Mesenchymal stem cell (in vitro differentiated cells and primary cell): ENCODE measurements around the gene PDZD2.

Experiments used
- DNase-seq: peaks from one replicate; pipeline ENCODE4 v3.0.0-alpha.2; 2013
- H2AFZ ChIP-seq: one replicate; pipeline ENCODE4 v1.6.1; 2013; ENCODE audit warnings: low read depth, mild to moderate bottlenecking, control low read depth, inconsistent platforms, low read length, moderate library complexity
- H2AK5ac ChIP-seq: 2 replicates; pipeline ENCODE4 v1.6.1; 2013; ENCODE audit warnings: low read length, moderate library complexity, mild to moderate bottlenecking, inconsistent platforms; ENCODE audit not compliant: severe bottlenecking
- H2BK120ac ChIP-seq: one replicate; pipeline ENCODE4 v1.6.1; 2013; ENCODE audit warnings: low read depth, mild to moderate bottlenecking, inconsistent platforms, low read length, moderate library complexity
- H2BK12ac ChIP-seq, 2 experiments: one replicate each; pipeline ENCODE4 v1.6.1; 2013; ENCODE audit warnings: inconsistent platforms in 2 of 2, low read length in 2 of 2, mild to moderate bottlenecking in 2 of 2, moderate library complexity in 2 of 2, control low read depth in 1 of 2
- H2BK15ac ChIP-seq: one replicate; pipeline ENCODE4 v1.6.1; 2013; ENCODE audit warnings: mild to moderate bottlenecking, low read depth, inconsistent platforms; ENCODE audit not compliant: poor library complexity, severe bottlenecking
- H2BK5ac ChIP-seq: 2 replicates; pipeline ENCODE4 v1.6.1; 2013; ENCODE audit warnings: low read depth, mild to moderate bottlenecking, low read length, control low read depth, inconsistent platforms; ENCODE audit not compliant: poor library complexity, severe bottlenecking
- H3K14ac ChIP-seq, 2 experiments: one replicate each; pipeline ENCODE4 v1.6.1; 2013; ENCODE audit warnings: inconsistent platforms in 2 of 2, low read length in 2 of 2, control low read depth in 1 of 2, mild to moderate bottlenecking in 1 of 2, moderate library complexity in 1 of 2
- H3K18ac ChIP-seq, 2 experiments: one replicate each; pipeline ENCODE4 v1.6.1; 2013; ENCODE audit warnings: inconsistent platforms in 2 of 2, low read length in 2 of 2, control low read depth in 1 of 2, low read depth in 1 of 2, mild to moderate bottlenecking in 1 of 2
- H3K23ac ChIP-seq, 2 experiments: one replicate each; pipeline ENCODE4 v1.6.1; 2013; ENCODE audit warnings: inconsistent platforms in 2 of 2, low read length in 2 of 2, mild to moderate bottlenecking in 2 of 2, moderate library complexity in 2 of 2, control low read depth in 1 of 2
- H3K27ac ChIP-seq: 2 replicates; pipeline ENCODE4 v1.5.1; 2013; ENCODE audit warnings: mild to moderate bottlenecking, moderate library complexity, low read length, control low read depth, inconsistent platforms; ENCODE audit not compliant: poor library complexity, severe bottlenecking
- H3K27me3 ChIP-seq, 2 experiments: 2 replicates each; pipeline versions ENCODE4 v1.6.1 to v1.7.0; 2013; ENCODE audit warnings: low read length in 2 of 2, mild to moderate bottlenecking in 2 of 2, moderate library complexity in 2 of 2, control low read depth in 1 of 2, inconsistent platforms in 1 of 2; ENCODE audit not compliant: control insufficient read depth in 1 of 2, insufficient read depth in 1 of 2
- H3K36me3 ChIP-seq, 2 experiments: 2 replicates each; pipeline versions ENCODE4 v1.6.1 to v1.7.0; 2013; ENCODE audit warnings: low read length in 2 of 2, control low read depth in 1 of 2, inconsistent platforms in 1 of 2, low read depth in 1 of 2, mild to moderate bottlenecking in 1 of 2; ENCODE audit not compliant: insufficient read depth in 2 of 2, control insufficient read depth in 1 of 2
- H3K4ac ChIP-seq, 2 experiments: one replicate each; pipeline ENCODE4 v1.6.1; 2013; ENCODE audit warnings: inconsistent platforms in 2 of 2, low read length in 2 of 2, mild to moderate bottlenecking in 2 of 2, moderate library complexity in 2 of 2, control low read depth in 1 of 2, low read depth in 1 of 2
- H3K4me1 ChIP-seq: 2 replicates; pipeline ENCODE4 v1.6.1; 2013; ENCODE audit warnings: low read depth, low read length, control low read depth; ENCODE audit not compliant: control insufficient read depth, insufficient read depth
- H3K4me2 ChIP-seq: 2 replicates; pipeline ENCODE4 v1.6.1; 2013; ENCODE audit warnings: low read length, mild to moderate bottlenecking, inconsistent platforms; ENCODE audit not compliant: poor library complexity, severe bottlenecking
- H3K4me3 ChIP-seq, 2 experiments: 2 replicates each; pipeline versions ENCODE4 v1.5.1 to v1.7.0; 2013; ENCODE audit warnings: low read length in 2 of 2, mild to moderate bottlenecking in 2 of 2, control low read depth in 1 of 2, low read depth in 1 of 2; ENCODE audit not compliant: insufficient read depth in 1 of 2
- H3K79me1 ChIP-seq: replicated peaks from 2 replicates; pipeline ENCODE4 v1.6.1; 2013; ENCODE audit warnings: mild to moderate bottlenecking, control low read depth, low read length, inconsistent platforms; ENCODE audit not compliant: poor library complexity, severe bottlenecking
- H3K9ac ChIP-seq: 2 replicates; pipeline ENCODE4 v1.7.0; 2013; ENCODE audit warnings: mild to moderate bottlenecking, low read length, moderate library complexity
- H3K9me3 ChIP-seq: 2 replicates; pipeline ENCODE4 v1.7.0; 2013; ENCODE audit warnings: mild to moderate bottlenecking, low read length; ENCODE audit not compliant: control insufficient read depth
- H4K8ac ChIP-seq: one replicate; pipeline ENCODE4 v1.6.1; 2013; ENCODE audit warnings: inconsistent platforms, mild to moderate bottlenecking, low read length, moderate library complexity
- H4K91ac ChIP-seq: one replicate; pipeline ENCODE4 v1.6.1; 2013; ENCODE audit warnings: mild to moderate bottlenecking, low read length, inconsistent platforms
- WGBS: methylation state at CpG from one replicate; pipeline ENCODE4 v1.1.7; 2013; ENCODE audit warnings: mixed read lengths; 5-methylcytosine and 5-hydroxymethylcytosine counted together

The PDZD2 gene

GRCh38 chr5:32138839-32139493 lies 500.0 kb downstream of the PDZD2 start:
- H2BK15ac ChIP-seq: no peak overlapping the region
- no peak overlapping the region for H3K23ac ChIP-seq
- no peak overlapping the region for H2AK5ac ChIP-seq
- no peak overlapping the region for H3K14ac ChIP-seq
- H3K9ac ChIP-seq: no peak overlapping the region
- H3K36me3 ChIP-seq: peaks cover 15 to 32% of the 10 kb centered on the region in 2 experiments
- DNase-seq: no peak
- no peak overlapping the region for H2BK5ac ChIP-seq
- over 99% methylated on average over 7 of the region's 7 CpGs for WGBS
- H3K27ac ChIP-seq: no peak overlapping the region
- no peak overlapping the region for H2BK120ac ChIP-seq
- no peak overlapping the region for H3K4me2 ChIP-seq
- peaks cover 12% of the 10 kb centered on the region for H3K79me1 ChIP-seq
- H2BK12ac ChIP-seq: no peak overlapping the region
- no peak overlapping the region for H4K8ac ChIP-seq
- no peaks in the 10 kb centered on the region for H3K27me3 ChIP-seq
- no peak overlapping the region for H2AFZ ChIP-seq
- no peaks in the 10 kb centered on the region for H3K9me3 ChIP-seq
- no peak overlapping the region for H3K4me3 ChIP-seq
- no peak overlapping the region for H3K18ac ChIP-seq
- no peak overlapping the region for H3K4ac ChIP-seq
- no peak overlapping the region for H4K91ac ChIP-seq
- H3K4me1 ChIP-seq: no peaks in the 10 kb centered on the region

- H2BK12ac ChIP-seq: no peak overlapping the region
- H2BK5ac ChIP-seq: no peak overlapping the region
- peaks cover 2 to 15% of the 10 kb centered on the region in 2 experiments for H3K36me3 ChIP-seq
- DNase-seq: no peak
- H2AFZ ChIP-seq: no peak overlapping the region
- H3K23ac ChIP-seq: no peak overlapping the region
- no peak overlapping the region for H3K14ac ChIP-seq
- WGBS: 91% methylated on average over 5 of the region's 6 CpGs
- H3K18ac ChIP-seq: no peak overlapping the region
- H3K9ac ChIP-seq: no peak overlapping the region
- no peak overlapping the region for H2AK5ac ChIP-seq
- H3K4me1 ChIP-seq: no peaks in the 10 kb centered on the region
- no peak overlapping the region for H2BK120ac ChIP-seq
- H3K79me1 ChIP-seq: no peaks in the 10 kb centered on the region
- H3K4me2 ChIP-seq: no peak overlapping the region
- no peak overlapping the region for H3K27ac ChIP-seq
- no peaks in the 10 kb centered on the region for H3K9me3 ChIP-seq
- no peak overlapping the region for H4K8ac ChIP-seq
- H3K4ac ChIP-seq: no peak overlapping the region
- no peak overlapping the region for H4K91ac ChIP-seq
- H3K4me3 ChIP-seq: no peak overlapping the region
- H2BK15ac ChIP-seq: no peak overlapping the region
- no peaks in the 10 kb centered on the region for H3K27me3 ChIP-seq
These were observed 504.9 kb downstream of the PDZD2 start for GRCh38 chr5:32143617-32144377.

GRCh38 chr5:32144378-32145207 lies 505.7 kb downstream of the PDZD2 start:
- Histone ChIP-seq H3K36me3 (peaks cover 2 to 7% of the 10 kb centered on the region in 2 experiments), H3K79me1 (no peaks in the 10 kb centered on the region), H3K4ac (no peak overlapping the region), H2AFZ (no peak overlapping the region), H4K8ac (no peak overlapping the region), H3K4me1 (no peaks in the 10 kb centered on the region), H4K91ac (no peak overlapping the region), H2AK5ac (no peak overlapping the region), H3K14ac (no peak overlapping the region), H3K18ac (no peak overlapping the region), H2BK120ac (no peak overlapping the region), H3K4me3 (no peak overlapping the region), H3K23ac (no peak overlapping the region), H3K4me2 (no peak overlapping the region), H3K9ac (no peak overlapping the region), H3K27me3 (no peaks in the 10 kb centered on the region), H2BK15ac (no peak overlapping the region), H2BK12ac (no peak overlapping the region), H3K9me3 (no peaks in the 10 kb centered on the region), H3K27ac (no peak overlapping the region), H2BK5ac (no peak overlapping the region)
- DNase-seq: no peak
- 91% methylated on average over 5 of the region's 5 CpGs for WGBS

GRCh38 chr5:32145378-32145777 lies 506.4 kb downstream of the PDZD2 start:
- 68% methylated on average over 2 of the region's 2 CpGs for WGBS
- H3K36me3 ChIP-seq: peaks cover 2 to 7% of the 10 kb centered on the region in 2 experiments
- no peaks in the 10 kb centered on the region for H3K4me1 ChIP-seq

More at GRCh38 chr5:32145378-32145777, 506.4 kb downstream of the PDZD2 start:
- no peak overlapping the region for H2BK5ac ChIP-seq
- no peak overlapping the region for H2AFZ ChIP-seq
- H2BK12ac ChIP-seq: no peak overlapping the region
- no peak for DNase-seq
- H3K79me1 ChIP-seq: no peaks in the 10 kb centered on the region
- no peak overlapping the region for H3K4me3 ChIP-seq
- no peak overlapping the region for H3K4ac ChIP-seq
- no peak overlapping the region for H4K91ac ChIP-seq
- no peak overlapping the region for H3K18ac ChIP-seq
- no peak overlapping the region for H3K27ac ChIP-seq
- H3K23ac ChIP-seq: no peak overlapping the region
- no peak overlapping the region for H3K14ac ChIP-seq
- H2BK120ac ChIP-seq: no peak overlapping the region
- H3K27me3 ChIP-seq: no peaks in the 10 kb centered on the region
- H4K8ac ChIP-seq: no peak overlapping the region
- no peak overlapping the region for H3K9ac ChIP-seq
- no peak overlapping the region for H2BK15ac ChIP-seq
- no peaks in the 10 kb centered on the region for H3K9me3 ChIP-seq
- H3K4me2 ChIP-seq: no peak overlapping the region
- H2AK5ac ChIP-seq: no peak overlapping the region
